Ovary (tissue), 9 donors: ENCODE measurements around the gene ZNF814. TPM values are rescaled to one million over a fixed set of nuclear protein-coding genes. Genes with fewer than 3 reads are reported as not detected.
"Not testable (repeated sequence)": the region's sequence is repeated elsewhere in the genome, so short reads cannot be mapped to it uniquely, and the experiment has no call there.

Experiments
- DNase-seq, 5 donors: peaks; one replicate each; pipeline ENCODE4 v3.0.0-alpha.2; 2019 to 2020
- H3K27ac ChIP-seq, 2 donors: fragments of 200-600 bp; one replicate each; pipeline versions ENCODE4 v1.5.1 to v1.8.0; 2019 to 2022
- H3K27me3 ChIP-seq: fragments of 200-600 bp; one replicate; pipeline ENCODE4 v1.8.0; 2022
- H3K36me3 ChIP-seq: fragments of 200-600 bp; sonication (generic); one replicate; pipeline ENCODE4 v1.5.1; 2019
- H3K4me1 ChIP-seq: one replicate; pipeline ENCODE4 v1.8.1; 2013; ENCODE audit warnings: mild to moderate bottlenecking, moderate library complexity; ENCODE audit not compliant: insufficient read depth
- H3K4me3 ChIP-seq: fragments of 200-600 bp; sonication (generic); one replicate; pipeline ENCODE4 v1.5.1; 2017
- H3K9me3 ChIP-seq, 2 donors: fragments of 200-600 bp in 1 of 2; sonication (generic) in 1 of 2; one replicate each; pipeline versions ENCODE4 v1.5.1 to v1.8.1; 2013 to 2019; ENCODE audit warnings: mild to moderate bottlenecking in 1 of 2, moderate library complexity in 1 of 2
- CTCF ChIP-seq, 3 donors: fragments of 450-650 bp in 2 of 3; fragments of 200-600 bp in 1 of 3; IDR thresholded peaks; one replicate each; pipeline versions ENCODE4 v1.5.1 to v1.8.0; 2016 to 2022; ENCODE audit warnings: antibody characterized with exemption in 3 of 3, mild to moderate bottlenecking in 1 of 3
- EP300 ChIP-seq: sonication (generic); formaldehyde crosslinking; IDR thresholded peaks from one replicate; pipeline ENCODE4 v1.6.1; 2017; ENCODE audit warnings: antibody characterized with exemption
- POLR2A ChIP-seq: fragments of 450-650 bp; IDR thresholded peaks from one replicate; pipeline ENCODE4 v1.6.1; 2017; ENCODE audit warnings: antibody characterized with exemption, mild to moderate bottlenecking, moderate library complexity
- WGBS, 3 donors: extraction: QIAGEN DNeasy Blood & Tissue Kit in 1 of 3; methylation state at CpG; one replicate each; pipeline versions ENCODE4 v1.1.5 to v1.1.7; 2013 to 2017; 5-methylcytosine and 5-hydroxymethylcytosine counted together
- intact Hi-C, 4 donors: fragments of 100-400 bp; cut with DNase I; formaldehyde crosslinking; loops; one replicate each; pipeline versions ENCODE4 v1.11.0 to v1.15.1; 2022 to 2023
- polyA plus RNA-seq, 2 donors: library from polyadenylated mRNA; stranded (reverse); fragments of 200-250 nt in 1 of 2; fragments of 350-450 nt in 1 of 2; fragmentation: Illumina TruSeq in 1 of 2; extraction: RNeasy Lipid Tissue Mini Kit (QIAGEN cat#74804) in 1 of 2; gene quantifications; one replicate each; pipeline ENCODE4 v1.2.3, GENCODE V29; 2013 to 2014
- total RNA-seq, 7 donors: library from RNA; depleted of rRNA in 2 of 7; stranded (reverse); fragments of >200 nt in 2 of 7; fragmentation: NEBNext Ultra II Directional in 3 of 7; extraction: Animal tissue kit (Norgen Biotek cat#: 25700) in 3 of 7; gene quantifications; one replicate each; pipeline versions ENCODE4 v1.1.0 to v1.2.4, GENCODE V29; 2016 to 2023
- donor health status: DM: no; HTN: no; CAD: no; lungs with moderate emphysema.
- donor health status: DM: no; HTN: no; CAD: no.
- donor health status: Bipolar disorder and iron deficiency.
- donor health status: DM: yes; HTN: yes; CAD: no.
- donor health status: DM: no; HTN: no; CAD: no.
- donor health status: DM: yes; HTN: yes; CAD: no.

The ZNF814 gene
- total and polyA plus RNA-seq, 9 donors: 4.6 to 31.6 (median 12.3) TPM

- no peaks in the 10 kb centered on the region for H3K36me3 ChIP-seq
- H3K27ac ChIP-seq: no peak overlapping the region
- peak overlapping the region; percentile 75 for H3K4me3 ChIP-seq
- H3K27me3 ChIP-seq: no peaks in the 10 kb centered on the region
- peaks cover 11% of the 10 kb centered on the region for H3K4me1 ChIP-seq
- WGBS, 3 donors: 15 to 18% (median 16%) methylated on average over 11 of the region's 11 CpGs
- intact Hi-C loops: no loop called here
- no peak for TF ChIP-seq POLR2A
- no peak for TF ChIP-seq EP300
- TF ChIP-seq CTCF (IDR thresholded peaks at IDR 0.05): no peak
- H3K9me3 ChIP-seq: peaks cover 0 to 18% of the 10 kb centered on the region in 2 donors
- no peak for DNase-seq
Measured at GRCh38 chr19:57850553-57851017, 38.3 kb downstream of the ZNF814 start.

DNA sequence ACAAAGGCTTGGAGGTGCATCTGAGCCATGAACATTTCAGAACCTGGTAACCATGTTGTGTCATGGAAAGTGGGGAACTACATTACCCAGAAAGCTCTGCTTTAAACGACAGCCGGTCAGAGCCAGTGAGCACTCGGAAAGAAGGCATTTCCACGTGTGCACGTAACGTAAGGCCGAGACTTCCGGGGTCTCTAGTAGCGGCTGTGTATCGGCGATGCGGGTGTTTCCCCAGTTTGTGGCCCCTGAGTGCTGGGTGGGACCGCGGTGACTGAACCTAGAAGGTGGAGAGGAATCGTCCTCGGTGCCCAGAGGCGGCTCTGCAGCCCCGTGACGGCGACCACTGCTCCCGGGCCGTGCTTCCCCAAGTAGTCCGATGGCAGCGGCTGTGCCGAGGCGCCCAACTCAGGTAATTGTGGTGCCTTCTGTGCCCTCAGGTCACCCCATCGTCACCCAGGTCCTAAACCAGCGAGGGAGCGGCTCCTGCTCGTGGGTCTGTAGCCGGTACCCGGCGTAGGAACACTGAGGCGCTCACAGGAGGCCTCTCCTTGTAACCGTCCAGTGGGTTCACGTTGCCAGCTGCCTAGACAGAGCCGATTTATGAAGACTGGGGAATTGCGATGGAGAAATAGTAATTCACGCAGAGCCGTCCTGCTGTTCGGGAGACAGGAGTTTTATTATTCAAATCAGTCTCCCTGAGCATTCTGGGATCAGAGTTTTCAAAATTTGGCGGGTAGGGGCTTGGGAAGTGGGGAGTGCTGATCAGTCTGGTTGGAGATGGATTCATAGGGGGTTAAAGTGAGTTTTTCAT lies 39.0 kb downstream of the ZNF814 start, which contains the start of gene ZNF587:
Gene ZNF587, plus strand, starts transcription at position 194 of the 808 bp plus-strand sequence. Its CDS starts 180 bp downstream, at position 374.
- H3K36me3 ChIP-seq, H3K27me3 ChIP-seq, intact Hi-C loops, H3K27ac ChIP-seq: not testable (repeated sequence)
- 0 to 1% (median 1%) methylated on average over 42 of the region's 42 CpGs for WGBS, 3 donors
- DNase-seq: peak; percentile 50 to 66 (median 59)
- peaks cover 0 to 11% of the 10 kb centered on the region in 2 donors for H3K9me3 ChIP-seq
- peak within 1 kb of the TSS; percentile 75 for H3K4me3 ChIP-seq
- peaks cover 11% of the 10 kb centered on the region for H3K4me1 ChIP-seq

GRCh38 chr19:57849162-57849665 lies 39.6 kb downstream of the ZNF814 start:
- H3K27ac ChIP-seq, H3K36me3 ChIP-seq, H3K27me3 ChIP-seq, DNase-seq, intact Hi-C loops: not testable (repeated sequence)
- peaks cover 11% of the 10 kb centered on the region for H3K4me1 ChIP-seq
- peaks cover 0 to 11% of the 10 kb centered on the region in 2 donors for H3K9me3 ChIP-seq
- peak overlapping the region; percentile 75 for H3K4me3 ChIP-seq
- 81 to 92% (median 90%) methylated on average over 2 of the region's 2 CpGs for WGBS, 3 donors

GRCh38 chr19:57847164-57847563 lies 41.7 kb downstream of the ZNF814 start:
- WGBS, 3 donors: 71 to 74% (median 72%) methylated on average over 3 of the region's 3 CpGs
- H3K27ac ChIP-seq, H3K36me3 ChIP-seq, intact Hi-C loops, H3K9me3 ChIP-seq, DNase-seq, H3K4me3 ChIP-seq, H3K27me3 ChIP-seq: not testable (repeated sequence)
- H3K4me1 ChIP-seq: peaks cover 11% of the 10 kb centered on the region

GRCh38 chr19:57841122-57841763 lies 47.6 kb downstream of the ZNF814 start:
- H3K4me3 ChIP-seq: no peak overlapping the region
- TF ChIP-seq CTCF (IDR thresholded peaks at IDR 0.05): no peak
- TF ChIP-seq POLR2A: no peak
- no peak for TF ChIP-seq EP300
- no peaks in the 10 kb centered on the region for H3K4me1 ChIP-seq
- no peaks in the 10 kb centered on the region for H3K36me3 ChIP-seq
- no peak for DNase-seq
- no peaks in the 10 kb centered on the region for H3K9me3 ChIP-seq
- no peak overlapping the region for H3K27ac ChIP-seq
- 71 to 86% (median 82%) methylated on average over 6 of the region's 6 CpGs for WGBS, 3 donors
- intact Hi-C loops: no loop called here
- no peaks in the 10 kb centered on the region for H3K27me3 ChIP-seq

- H3K4me3 ChIP-seq, DNase-seq, H3K36me3 ChIP-seq, intact Hi-C loops, H3K27me3 ChIP-seq, H3K4me1 ChIP-seq, H3K9me3 ChIP-seq, H3K27ac ChIP-seq: not testable (repeated sequence)
- WGBS, 3 donors: 89 to 98% (median 95%) methylated on average over 4 to 5 of the region's 5 CpGs
Measured at GRCh38 chr19:57838622-57839191, 50.1 kb downstream of the ZNF814 start.

DNA sequence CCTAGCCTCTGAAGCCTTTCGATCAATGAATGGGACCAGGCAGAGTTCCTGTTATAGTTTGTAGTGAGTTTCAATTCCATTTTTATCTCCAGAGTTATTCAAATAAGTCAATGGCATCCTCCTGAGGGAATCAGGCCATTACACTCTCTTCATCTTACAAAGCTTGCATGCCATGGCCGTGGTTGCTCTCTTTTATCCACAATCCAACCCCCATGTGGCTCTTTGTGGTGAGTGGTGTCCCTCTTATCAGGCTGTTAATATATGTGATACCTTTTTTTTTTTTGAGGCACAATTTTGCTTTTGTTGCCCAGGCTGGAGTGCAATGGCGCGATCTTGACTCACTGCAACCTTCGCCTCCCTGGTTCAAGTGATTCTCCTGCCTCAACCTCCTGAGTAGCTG lies 51.8 kb downstream of the ZNF814 start:
- H3K27me3 ChIP-seq, H3K27ac ChIP-seq, intact Hi-C loops, H3K9me3 ChIP-seq, H3K36me3 ChIP-seq, DNase-seq, H3K4me3 ChIP-seq, H3K4me1 ChIP-seq: not testable (repeated sequence)
- WGBS, 3 donors: 95 to 96% (median 96%) methylated on average over 5 of the region's 5 CpGs
